Measurements from ENCODE around the gene GATA1.
A peak's percentile ranks its signal among the peaks of the same experiment; 100 is the strongest.
"Not testable (repeated sequence)": the region's sequence is repeated elsewhere in the genome, so short reads cannot be mapped to it uniquely, and the experiment has no call there.

Gene GATA1

GRCh38 chrX:48816014-48816810 lies 29.8 kb downstream of the GATA1 start:
- no peak for TF ChIP-seq CTCF (IDR thresholded peaks at IDR 0.05; ENCODE audit: control extremely low read depth, extremely low read depth, low read depth, missing control alignments)
- DNase-seq (ENCODE audit: extremely low spot score): no peak
- POLR2A ChIA-PET: no interaction called here
- CTCF ChIA-PET: interaction anchor here (1.0 kb wide), 1 partner anchor 18 kb away, joined by 3 read pairs; no protein-coding TSS in a partner anchor

- CTCF ChIA-PET: no interaction called here
- no peak for DNase-seq (ENCODE audit: extremely low spot score)
- no peak for TF ChIP-seq CTCF (IDR thresholded peaks at IDR 0.05; ENCODE audit: control extremely low read depth, extremely low read depth, low read depth, missing control alignments)
- POLR2A ChIA-PET: interaction anchor here (0.5 kb wide), 1 partner anchor 289 kb away, joined by 6 read pairs; no protein-coding TSS in a partner anchor
These were observed 31.7 kb downstream of the GATA1 start for GRCh38 chrX:48818098-48818497.

GRCh38 chrX:48818866-48819265 lies 32.5 kb downstream of the GATA1 start:
- CTCF ChIA-PET: no interaction called here
- TF ChIP-seq CTCF (IDR thresholded peaks at IDR 0.05; ENCODE audit: control extremely low read depth, extremely low read depth, low read depth, missing control alignments): no peak
- DNase-seq (ENCODE audit: extremely low spot score): no peak
- POLR2A ChIA-PET: interaction anchor here (0.5 kb wide), 1 partner anchor 289 kb away, joined by 6 read pairs; no protein-coding TSS in a partner anchor

- DNase-seq (ENCODE audit: extremely low spot score); CTCF ChIA-PET: not testable (repeated sequence)
- POLR2A ChIA-PET: interaction anchor here (0.7 kb wide), 1 partner anchor 260 kb away, joined by 5 read pairs; no protein-coding TSS in a partner anchor
These were observed 33.0 kb downstream of the GATA1 start for GRCh38 chrX:48819394-48819793.

- ChIA-PET CTCF (no interaction called here), POLR2A (no interaction called here)
- DNase-seq (ENCODE audit: extremely low spot score): no peak
- no peak for TF ChIP-seq CTCF (IDR thresholded peaks at IDR 0.05; ENCODE audit: control extremely low read depth, extremely low read depth, low read depth, missing control alignments)
These were observed 36.7 kb downstream of the GATA1 start for GRCh38 chrX:48823053-48823452.

GRCh38 chrX:48824066-48824465 lies 37.7 kb downstream of the GATA1 start:
- ChIA-PET CTCF (no interaction called here), POLR2A (no interaction called here)
- no peak for TF ChIP-seq CTCF (IDR thresholded peaks at IDR 0.05; ENCODE audit: control extremely low read depth, extremely low read depth, low read depth, missing control alignments)

GRCh38 chrX:48826135-48826875 lies 39.9 kb downstream of the GATA1 start, which contains the start of gene ERAS:
Gene ERAS (plus strand): TSS chrX:48826513. CDS start chrX:48829124, 2,611 bp downstream.
- TF ChIP-seq CTCF (IDR thresholded peaks at IDR 0.05; ENCODE audit: control extremely low read depth, extremely low read depth, low read depth, missing control alignments): peak; percentile 33
- ChIA-PET POLR2A (no interaction called here), CTCF (interaction anchor here (1.0 to 1.6 kb wide), 2 partner anchors 21 to 23 kb away, joined by 3 to 4 read pairs; no protein-coding TSS in a partner anchor)
- no peak for DNase-seq (ENCODE audit: extremely low spot score)

More at GRCh38 chrX:48824066-48824465, 37.7 kb downstream of the GATA1 start:
- DNase-seq (ENCODE audit: extremely low spot score): no peak
